ENCODE results near the gene RAB3GAP1. TPM values are rescaled to one million over a fixed set of nuclear protein-coding genes. Genes with fewer than 3 reads are reported as not detected.

Gene RAB3GAP1
- total RNA-seq, 1 donor from 2014 or later, result 37.3 TPM

- H3K4me1 Mint-ChIP-seq, result no peaks in the 10 kb centered on the region
- H3K27ac Mint-ChIP-seq, result no peak overlapping the region
- H3K27me3 Mint-ChIP-seq (ENCODE audit: low read depth), result no peaks in the 10 kb centered on the region
- H3K36me3 Mint-ChIP-seq, result peaks cover 27% of the 10 kb centered on the region
- no peak overlapping the region for H3K4me3 Mint-ChIP-seq
- TF ChIP-seq CTCF (IDR thresholded peaks at IDR 0.05; ENCODE audit: unreplicated experiment), result no peak
- DNase-seq (ENCODE audit: low spot score in 2 of 2, unreplicated experiment in 2 of 2), result no peak
- H3K9me3 Mint-ChIP-seq, result peaks cover 21% of the 10 kb centered on the region
Measured at GRCh38 chr2:135179689-135180088, 127.6 kb downstream of the RAB3GAP1 start.

- DNase-seq (ENCODE audit: low spot score in 2 of 2, unreplicated experiment in 2 of 2), result no peak
- Mint-ChIP-seq H3K4me1 (no peaks in the 10 kb centered on the region), H3K27me3 (ENCODE audit: low read depth) (no peaks in the 10 kb centered on the region), H3K4me3 (no peak overlapping the region), H3K36me3 (peaks cover 10% of the 10 kb centered on the region), H3K27ac (no peak overlapping the region), H3K9me3 (peaks cover 7% of the 10 kb centered on the region)
- TF ChIP-seq CTCF (IDR thresholded peaks at IDR 0.05; ENCODE audit: unreplicated experiment), result no peak
Measured at GRCh38 chr2:135182190-135182589, 130.1 kb downstream of the RAB3GAP1 start.

- no peak for DNase-seq (ENCODE audit: low spot score in 2 of 2, unreplicated experiment in 2 of 2)
- H3K9me3 Mint-ChIP-seq, result peaks cover 5% of the 10 kb centered on the region
- H3K4me1 Mint-ChIP-seq, result no peaks in the 10 kb centered on the region
- no peak overlapping the region for H3K4me3 Mint-ChIP-seq
- H3K27ac Mint-ChIP-seq, result no peak overlapping the region
- H3K36me3 Mint-ChIP-seq, result peaks cover 7% of the 10 kb centered on the region
- H3K27me3 Mint-ChIP-seq (ENCODE audit: low read depth), result no peaks in the 10 kb centered on the region
- TF ChIP-seq CTCF (IDR thresholded peaks at IDR 0.05; ENCODE audit: unreplicated experiment), result no peak
Measured at GRCh38 chr2:135182601-135183000, 130.5 kb downstream of the RAB3GAP1 start.

- Mint-ChIP-seq H3K4me1 (no peaks in the 10 kb centered on the region), H3K9me3 (peaks cover 3% of the 10 kb centered on the region), H3K4me3 (no peak overlapping the region), H3K36me3 (peaks cover 7% of the 10 kb centered on the region), H3K27me3 (ENCODE audit: low read depth) (no peaks in the 10 kb centered on the region), H3K27ac (no peak overlapping the region)
- DNase-seq (ENCODE audit: low spot score in 2 of 2, unreplicated experiment in 2 of 2), result no peak
- no peak for TF ChIP-seq CTCF (IDR thresholded peaks at IDR 0.05; ENCODE audit: unreplicated experiment)
Measured at GRCh38 chr2:135183822-135184221, 131.7 kb downstream of the RAB3GAP1 start.

- peaks cover 19% of the 10 kb centered on the region for H3K9me3 Mint-ChIP-seq
- no peaks in the 10 kb centered on the region for H3K4me1 Mint-ChIP-seq
- no peak overlapping the region for H3K27ac Mint-ChIP-seq
- DNase-seq (ENCODE audit: low spot score in 2 of 2, unreplicated experiment in 2 of 2), result no peak
- H3K27me3 Mint-ChIP-seq (ENCODE audit: low read depth), result no peaks in the 10 kb centered on the region
- no peak overlapping the region for H3K4me3 Mint-ChIP-seq
- no peak for TF ChIP-seq CTCF (IDR thresholded peaks at IDR 0.05; ENCODE audit: unreplicated experiment)
- H3K36me3 Mint-ChIP-seq, result peaks cover 18% of the 10 kb centered on the region
Measured at GRCh38 chr2:135186054-135186453, 134.0 kb downstream of the RAB3GAP1 start.

GRCh38 chr2:135187270-135187669 lies 135.2 kb downstream of the RAB3GAP1 start:
- Mint-ChIP-seq H3K4me3 (no peak overlapping the region), H3K9me3 (peaks cover 26% of the 10 kb centered on the region), H3K4me1 (no peaks in the 10 kb centered on the region), H3K27me3 (ENCODE audit: low read depth) (no peaks in the 10 kb centered on the region), H3K36me3 (peaks cover 23% of the 10 kb centered on the region), H3K27ac (no peak overlapping the region)
- TF ChIP-seq CTCF (IDR thresholded peaks at IDR 0.05; ENCODE audit: unreplicated experiment), result no peak
- DNase-seq (ENCODE audit: low spot score in 2 of 2, unreplicated experiment in 2 of 2), result no peak

Data from mesothelial cell of epicardium (in vitro differentiated cells).